Tibial nerve (tissue), 4 donors: Measurements from ENCODE around the gene ATN1.

Experiments used
- EP300 ChIP-seq, 2 donors: sonication (generic); formaldehyde crosslinking; IDR thresholded peaks; one replicate each; pipeline ENCODE4 v1.6.1; 2017; ENCODE audit warnings: antibody characterized with exemption in 2 of 2, mild to moderate bottlenecking in 1 of 2
- POLR2A ChIP-seq, 2 donors: fragments of 450-650 bp; IDR thresholded peaks; one replicate each; pipeline ENCODE4 v1.6.1; 2017; ENCODE audit warnings: antibody characterized with exemption in 2 of 2, mild to moderate bottlenecking in 2 of 2, moderate library complexity in 2 of 2
- TF ChIP-seq, protein P1 (sequence below), 5 experiments: fragments of 200-600 bp in 3 of 5; fragments of 450-650 bp in 2 of 5; sonication (generic) in 3 of 5; IDR thresholded peaks; one replicate each; pipeline ENCODE4 v1.5.1; 2016 to 2019; ENCODE audit warnings: antibody characterized with exemption in 5 of 5, mild to moderate bottlenecking in 3 of 5, moderate library complexity in 2 of 5

DNA sequence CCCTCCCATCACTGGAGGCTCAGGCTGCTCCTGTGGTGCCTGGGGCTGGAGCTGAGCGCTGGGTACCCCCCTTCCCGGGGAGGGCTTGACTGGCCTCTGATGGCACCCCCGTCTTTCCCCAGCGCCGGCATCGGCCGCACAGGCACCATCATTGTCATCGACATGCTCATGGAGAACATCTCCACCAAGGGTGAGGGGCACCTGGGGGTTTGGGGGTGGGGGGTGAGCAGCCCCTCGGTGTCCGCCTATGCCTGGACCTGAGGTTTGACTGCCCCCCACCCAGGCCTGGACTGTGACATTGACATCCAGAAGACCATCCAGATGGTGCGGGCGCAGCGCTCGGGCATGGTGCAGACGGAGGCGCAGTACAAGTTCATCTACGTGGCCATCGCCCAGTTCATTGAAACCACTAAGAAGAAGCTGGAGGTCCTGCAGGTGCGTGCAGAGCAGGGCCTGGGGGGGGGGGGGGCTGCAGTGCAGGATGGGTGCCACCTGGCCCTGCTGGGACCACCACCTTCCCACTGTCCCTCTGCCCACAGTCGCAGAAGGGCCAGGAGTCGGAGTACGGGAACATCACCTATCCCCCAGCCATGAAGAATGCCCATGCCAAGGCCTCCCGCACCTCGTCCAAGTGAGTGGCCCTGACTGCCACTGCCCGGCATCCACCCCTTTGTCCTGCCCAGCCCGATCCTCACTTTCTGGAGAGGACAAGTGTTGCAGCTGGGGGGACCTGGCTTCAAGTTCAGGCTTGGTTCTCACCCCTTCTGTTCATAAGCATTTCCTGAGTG lies 32.2 kb downstream of the ATN1 start:
- TF ChIP-seq, protein P1, sequence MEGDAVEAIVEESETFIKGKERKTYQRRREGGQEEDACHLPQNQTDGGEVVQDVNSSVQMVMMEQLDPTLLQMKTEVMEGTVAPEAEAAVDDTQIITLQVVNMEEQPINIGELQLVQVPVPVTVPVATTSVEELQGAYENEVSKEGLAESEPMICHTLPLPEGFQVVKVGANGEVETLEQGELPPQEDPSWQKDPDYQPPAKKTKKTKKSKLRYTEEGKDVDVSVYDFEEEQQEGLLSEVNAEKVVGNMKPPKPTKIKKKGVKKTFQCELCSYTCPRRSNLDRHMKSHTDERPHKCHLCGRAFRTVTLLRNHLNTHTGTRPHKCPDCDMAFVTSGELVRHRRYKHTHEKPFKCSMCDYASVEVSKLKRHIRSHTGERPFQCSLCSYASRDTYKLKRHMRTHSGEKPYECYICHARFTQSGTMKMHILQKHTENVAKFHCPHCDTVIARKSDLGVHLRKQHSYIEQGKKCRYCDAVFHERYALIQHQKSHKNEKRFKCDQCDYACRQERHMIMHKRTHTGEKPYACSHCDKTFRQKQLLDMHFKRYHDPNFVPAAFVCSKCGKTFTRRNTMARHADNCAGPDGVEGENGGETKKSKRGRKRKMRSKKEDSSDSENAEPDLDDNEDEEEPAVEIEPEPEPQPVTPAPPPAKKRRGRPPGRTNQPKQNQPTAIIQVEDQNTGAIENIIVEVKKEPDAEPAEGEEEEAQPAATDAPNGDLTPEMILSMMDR (IDR thresholded peaks at IDR 0.05), result no peak
- no peak for TF ChIP-seq EP300 (IDR thresholded peaks at IDR 0.05)
- no peak for TF ChIP-seq POLR2A (IDR thresholded peaks at IDR 0.05)
